Stimulated activated CD4-positive, alpha-beta T cell treated with anti-CD3 and anti-CD28 coated beads, Interleukin-1b, Interleukin-23, amount 100 ng/mL, for 24 hours (primary cell): ENCODE results near the gene SNX25.
A peak's percentile ranks its signal among the peaks of the same experiment; 100 is the strongest.
"Not testable (repeated sequence)": the region's sequence is repeated elsewhere in the genome, so short reads cannot be mapped to it uniquely, and the experiment has no call there.

ENCODE experiments used
- DNase-seq, 4 experiments: peaks; one replicate each; pipeline ENCODE4 v3.0.0-alpha.2; 2020; ENCODE audit warnings: low read depth in 4 of 4, low spot score in 1 of 4

Gene SNX25

GRCh38 chr4:185209031-185209851 lies at the start of gene SNX25:
Gene SNX25 (plus strand): TSS chr4:185209598. CDS start chr4:185209827, 229 bp downstream.
- peak; percentile 63 to 86 (median 74) for DNase-seq

DNA sequence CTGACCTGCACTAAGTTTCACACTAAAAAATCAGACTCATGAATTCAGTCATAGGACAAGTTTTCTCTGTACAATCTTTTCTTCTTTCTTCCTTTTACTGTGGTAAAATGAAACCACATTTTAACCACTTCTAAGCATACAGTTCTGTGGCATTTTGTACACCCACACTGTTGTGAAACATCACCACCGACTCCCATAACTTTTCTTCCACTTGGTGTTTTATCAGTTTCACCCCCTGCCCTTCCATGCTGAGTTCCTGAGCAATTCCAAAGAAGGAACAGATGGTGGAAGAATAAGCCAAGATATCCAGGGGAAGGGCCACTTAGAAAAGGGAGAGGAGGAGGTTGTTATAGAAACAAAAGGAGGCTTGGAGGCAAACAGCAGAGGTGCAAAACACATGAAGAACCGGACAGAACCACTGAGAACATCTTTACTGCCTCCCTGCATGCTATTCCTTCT lies 43.8 kb upstream of the SNX25 start:
- DNase-seq, result no peak

GRCh38 chr4:185167234-185167633 lies 42.2 kb upstream of the SNX25 start:
- no peak for DNase-seq

DNA sequence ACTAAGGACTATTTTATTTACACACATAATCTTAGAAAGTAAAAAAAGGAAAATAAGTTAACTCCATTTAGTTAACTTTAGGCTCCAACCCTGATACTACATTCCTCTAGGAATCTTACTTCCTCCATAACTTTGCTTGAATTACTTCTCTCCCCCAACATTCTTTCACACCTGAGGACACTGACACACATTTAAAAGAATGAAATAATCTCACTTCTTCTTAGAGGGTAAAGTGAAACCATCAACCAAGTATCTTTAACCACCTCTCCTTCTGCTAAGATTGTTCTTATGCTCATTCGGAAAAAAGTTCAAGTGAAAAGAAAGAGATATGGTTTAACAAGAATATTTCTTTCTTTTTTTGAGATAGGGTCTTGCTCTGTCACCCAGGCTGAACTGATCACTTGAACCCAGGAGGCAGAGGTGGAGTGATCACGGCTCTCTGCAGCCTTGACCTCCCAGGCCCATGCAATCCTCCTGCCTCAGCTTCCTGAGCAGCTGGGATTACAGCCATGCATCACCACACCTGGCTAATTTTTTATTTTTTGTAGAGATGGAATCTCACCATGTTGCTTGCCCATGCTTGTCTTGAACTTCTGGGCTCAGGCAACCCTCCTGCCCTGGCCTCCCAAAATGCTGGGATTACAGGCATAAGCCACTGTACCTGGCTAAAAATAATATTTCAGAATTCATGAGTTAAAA lies 37.9 kb upstream of the SNX25 start:
- no peak for DNase-seq

DNA sequence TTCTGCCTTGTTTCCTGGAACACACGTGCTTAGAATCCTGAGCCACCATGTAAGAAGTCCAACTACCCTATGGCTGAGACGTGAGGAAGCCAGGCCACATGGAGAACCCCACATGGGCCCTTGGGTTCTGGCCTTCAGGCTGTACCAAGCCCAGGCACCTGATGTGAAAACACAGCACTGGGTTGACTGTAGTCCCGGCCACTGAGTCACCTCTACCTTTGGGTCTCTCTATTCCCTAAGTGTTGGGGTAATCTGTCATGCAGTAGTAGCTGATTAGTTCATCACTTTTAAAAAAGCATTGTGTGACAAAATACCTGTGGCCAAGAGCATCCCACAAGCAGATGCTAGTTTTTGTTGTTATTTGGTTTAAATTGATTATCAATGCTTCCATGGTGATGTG lies 29.9 kb upstream of the SNX25 start:
- no peak for DNase-seq

GRCh38 chr4:185182239-185182638 lies 27.2 kb upstream of the SNX25 start:
- no peak for DNase-seq

DNA sequence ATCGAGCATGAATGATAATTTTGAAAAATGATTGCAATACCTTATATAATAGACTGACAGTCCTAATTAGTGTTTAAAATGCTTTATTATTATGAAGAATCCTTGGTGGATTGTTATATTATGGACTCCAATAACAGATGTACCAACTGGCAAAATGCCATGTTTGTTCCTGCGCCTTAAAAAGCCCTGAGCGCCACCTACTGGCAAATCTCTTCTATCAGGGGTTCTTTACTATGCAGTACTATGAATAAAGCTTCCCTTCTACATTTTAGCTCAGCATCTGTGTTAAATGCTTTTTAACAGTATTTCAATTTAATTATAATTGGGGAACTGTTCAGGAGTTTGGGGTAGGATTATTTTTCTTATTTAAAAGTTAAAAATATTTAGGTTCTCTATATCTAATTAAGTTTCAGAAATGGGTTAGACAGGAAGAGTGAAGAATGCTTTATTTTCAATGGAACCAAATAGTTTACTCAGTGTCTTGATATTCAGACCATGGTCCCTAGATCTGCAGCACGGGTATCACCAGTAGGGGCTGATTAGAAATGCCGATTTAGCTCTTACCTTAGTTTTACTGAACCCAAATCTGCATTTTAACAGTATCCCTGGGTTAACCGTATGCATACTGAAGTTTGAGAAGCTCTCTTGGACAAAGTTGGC lies 25.6 kb upstream of the SNX25 start:
- peak; percentile 58 to 80 (median 66) for DNase-seq

- no peak for DNase-seq
These were observed 22.6 kb upstream of the SNX25 start for GRCh38 chr4:185186769-185187168.

DNA sequence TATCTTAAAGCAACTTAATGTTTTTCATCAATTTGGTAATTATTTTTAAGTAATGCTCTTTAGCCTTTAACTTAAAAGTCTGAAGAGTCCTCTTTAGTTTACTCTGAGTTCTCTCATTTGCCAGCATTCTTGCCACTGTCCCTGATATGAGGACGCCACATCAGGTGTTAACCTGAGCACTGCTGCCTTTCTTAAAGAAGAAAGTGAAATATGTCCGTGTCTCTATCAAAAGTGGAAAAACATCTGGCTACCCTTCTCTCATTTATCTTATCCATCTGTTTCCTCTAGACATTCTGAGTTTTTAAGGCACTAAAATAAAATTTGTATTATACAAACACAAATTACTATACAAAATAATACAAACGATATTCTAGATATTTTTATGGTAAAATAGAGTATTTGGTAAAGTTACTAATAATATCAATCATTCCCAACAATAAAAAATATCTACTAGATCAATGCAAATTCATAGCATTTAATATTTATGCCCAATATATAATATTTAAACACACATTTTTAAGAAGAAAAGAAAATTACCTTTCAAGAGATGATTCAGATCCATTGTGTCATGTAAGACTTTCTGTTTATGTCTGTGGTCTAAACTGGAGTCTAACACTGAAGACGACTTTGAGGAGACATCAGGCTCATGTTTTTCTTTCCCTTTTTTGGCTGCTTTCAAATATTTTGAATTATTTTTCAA lies 19.6 kb upstream of the SNX25 start:
- DNase-seq, result no peak

GRCh38 chr4:185190306-185190856 lies 19.0 kb upstream of the SNX25 start:
- DNase-seq, result no peak

DNA sequence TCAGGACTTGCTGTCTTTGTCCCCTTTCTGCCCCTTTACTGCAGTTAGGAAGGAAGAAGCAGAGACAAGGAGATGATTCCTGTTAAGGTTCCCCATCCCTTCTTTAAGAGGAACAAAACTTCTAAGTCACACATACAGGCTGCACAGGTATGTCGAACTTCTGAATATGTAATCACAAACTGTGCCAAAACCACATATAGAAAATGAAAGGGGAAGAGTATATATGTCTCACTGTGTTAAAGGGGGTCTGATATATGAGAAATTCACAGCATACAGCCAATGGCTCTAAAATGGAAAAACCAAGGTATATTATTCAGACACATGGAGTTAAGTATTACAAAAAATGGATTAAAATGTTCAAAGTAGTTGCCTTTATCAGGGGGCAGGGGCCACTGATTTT lies 17.3 kb upstream of the SNX25 start:
- DNase-seq, result no peak

GRCh38 chr4:185194924-185195888 lies 14.2 kb upstream of the SNX25 start:
- no peak for DNase-seq

DNA sequence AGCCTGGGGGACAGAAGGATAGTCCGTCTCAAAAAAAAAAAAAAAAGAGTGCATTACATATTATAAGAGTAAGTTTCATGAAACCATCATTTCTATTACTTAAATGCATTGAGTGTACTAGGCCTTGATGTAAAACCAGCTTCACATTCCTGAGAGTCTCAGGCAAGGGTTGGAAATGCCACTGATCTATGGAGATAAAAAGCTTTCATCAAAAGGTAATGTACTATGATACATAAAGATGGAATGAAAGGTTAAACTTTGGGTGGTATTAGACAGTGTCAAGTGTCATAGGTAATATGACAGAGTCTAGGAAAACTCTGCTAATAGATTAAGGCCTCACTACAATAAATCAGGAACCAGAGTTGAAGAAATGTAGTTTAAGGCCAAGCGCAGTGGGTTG lies 13.0 kb upstream of the SNX25 start:
- DNase-seq, result no peak

- DNase-seq, result not testable (repeated sequence)
These were observed 11.2 kb upstream of the SNX25 start for GRCh38 chr4:185198189-185198588.

DNA sequence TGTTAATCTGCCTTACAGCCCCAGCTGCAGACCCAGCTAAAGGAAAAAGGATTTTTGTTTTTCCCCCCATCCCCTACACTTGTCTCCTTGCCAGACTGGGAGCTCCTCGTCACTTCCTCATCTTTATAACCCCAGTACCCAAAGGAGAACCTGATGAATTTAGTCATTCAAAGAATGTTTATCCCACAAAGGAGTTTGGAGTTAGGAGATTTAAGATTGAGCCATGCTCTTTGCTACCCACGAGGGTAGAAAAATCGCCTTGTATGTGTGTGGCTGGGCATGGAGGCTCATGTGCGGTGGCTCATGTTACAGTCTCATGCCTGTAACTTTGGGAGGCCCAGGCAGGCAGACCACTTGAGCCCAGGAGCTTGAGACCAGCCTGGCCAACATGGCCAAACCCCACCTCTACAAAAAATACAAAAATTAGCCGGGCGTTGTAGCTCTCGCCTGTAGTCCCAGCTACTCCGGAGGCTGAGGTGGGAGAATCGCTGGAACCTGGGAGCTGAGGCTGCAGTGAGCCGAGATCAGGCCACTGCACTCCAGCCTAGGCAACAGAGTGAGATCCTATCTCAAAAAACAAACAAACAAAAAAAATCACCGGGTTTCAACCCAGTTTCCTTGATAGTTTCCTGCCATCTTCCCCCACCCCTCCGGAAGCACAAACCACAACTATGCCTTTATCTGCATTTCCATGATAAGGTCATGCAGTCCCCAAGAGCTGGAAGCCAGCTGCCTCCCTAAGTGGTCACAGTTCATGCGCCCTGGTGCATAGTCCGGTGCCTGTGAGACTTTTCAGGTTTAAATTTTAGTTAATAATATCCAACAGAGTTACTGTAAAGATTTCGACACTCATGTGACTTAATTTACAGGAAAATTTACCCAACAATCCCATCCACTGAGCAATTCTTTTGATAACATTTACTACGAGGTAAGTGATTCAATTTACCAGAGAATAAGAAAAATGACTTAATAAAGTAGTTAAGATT lies 7.1 kb upstream of the SNX25 start:
- peak in 1 of 4 experiments; percentile 13 for DNase-seq

DNA sequence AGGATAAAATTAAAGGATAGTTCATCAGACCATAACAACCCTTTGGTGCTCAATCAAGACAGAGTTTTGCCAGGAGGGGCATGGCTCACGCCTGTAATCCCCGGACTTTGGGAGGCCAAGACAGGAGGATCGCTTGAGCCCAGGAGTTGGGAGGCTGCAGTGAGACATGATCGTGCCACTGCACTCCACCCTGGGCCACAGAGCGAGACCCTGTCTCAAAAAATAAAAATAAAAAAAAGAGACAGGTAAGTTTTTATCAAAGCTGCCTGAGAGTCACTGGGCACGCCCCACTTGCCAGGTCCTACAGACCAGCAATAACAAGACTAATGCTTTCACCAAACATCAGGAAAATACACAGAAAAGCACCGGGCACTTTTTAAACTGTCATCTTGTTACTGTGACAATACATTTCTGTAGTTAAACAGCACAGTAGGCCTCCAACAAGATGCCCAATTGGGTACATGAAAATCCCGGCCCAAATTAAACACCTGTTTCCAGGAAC lies 6.4 kb upstream of the SNX25 start:
- no peak for DNase-seq

GRCh38 chr4:185203486-185204237 lies 5.7 kb upstream of the SNX25 start, which contains the start of gene CFAP97:
Gene CFAP97 (minus strand): TSS chr4:185204000. CDS start chr4:185191196, 12,804 bp downstream.
- DNase-seq, result peak; percentile 49 to 77 (median 64)
